GM12891 (cell line): ENCODE data around the gene MACO1.

Experiments used
- POLR2A ChIP-seq: IDR thresholded peaks from 2 replicates; pipeline ENCODE4 v1.6.1; 2011; ENCODE audit warnings: low read depth, low read length, control low read depth
- POLR2AphosphoS5 ChIP-seq: IDR thresholded peaks from 2 replicates; pipeline ENCODE4 v1.6.1; 2011; ENCODE audit warnings: low read depth, low read length, control low read depth
- POU2F2 ChIP-seq: IDR thresholded peaks from 2 replicates; pipeline ENCODE4 v1.6.1; 2011; ENCODE audit warnings: low read depth, mild to moderate bottlenecking, control low read depth, low read length, moderate library complexity

DNA sequence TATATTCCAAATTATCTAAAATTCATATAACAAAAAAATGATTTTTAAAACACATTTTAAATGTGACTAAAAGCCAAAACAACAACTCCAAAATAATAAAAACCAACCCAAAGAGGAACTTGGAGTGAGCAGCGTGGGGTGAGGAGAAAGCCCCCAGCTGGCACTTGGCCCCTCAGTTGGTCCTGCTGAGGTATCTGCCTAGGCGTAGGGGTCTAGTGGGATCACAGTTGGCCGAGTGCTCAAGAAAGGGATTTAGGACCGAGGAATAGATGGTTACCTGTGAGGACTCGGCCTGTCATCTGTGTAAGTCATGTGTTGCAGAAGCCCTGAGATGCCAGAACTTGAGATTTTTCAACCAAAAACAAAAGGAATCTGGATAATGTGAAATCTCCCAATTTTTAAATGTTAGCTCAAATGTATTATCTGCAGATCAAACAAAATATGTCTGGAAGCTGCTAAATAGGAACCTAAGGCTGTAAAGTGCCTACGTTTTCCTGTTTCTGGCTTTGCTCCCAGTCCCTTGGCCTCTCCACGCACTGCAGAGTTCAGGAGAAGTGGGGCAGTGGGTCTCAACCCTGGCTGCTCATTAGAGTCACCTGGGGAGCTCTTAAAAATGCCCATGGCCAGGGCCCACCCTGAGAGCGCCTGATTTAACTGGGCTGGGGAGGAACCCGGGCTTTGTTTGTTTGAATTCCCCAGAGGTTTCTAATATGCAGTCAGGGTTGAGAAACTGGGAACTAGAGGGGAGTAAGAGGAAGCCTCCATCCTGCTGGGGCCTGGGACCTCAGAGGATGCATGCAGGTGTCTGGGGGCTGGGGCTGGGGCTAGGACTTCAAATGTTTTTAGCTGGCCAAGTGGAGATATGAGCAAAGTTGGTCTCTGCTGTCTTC lies 74.3 kb downstream of the MACO1 start:
- TF ChIP-seq POLR2A: no peak
- TF ChIP-seq POU2F2: no peak
- TF ChIP-seq POLR2AphosphoS5: no peak
